Peyer's patch (tissue), 4 donors: ENCODE measurements around the gene ACAT2.

Experiments
- POLR2A ChIP-seq, 2 donors: fragments of 450-650 bp; IDR thresholded peaks; one replicate each; pipeline ENCODE4 v1.5.1; 2017; ENCODE audit warnings: antibody characterized with exemption in 2 of 2, mild to moderate bottlenecking in 2 of 2, moderate library complexity in 2 of 2
- TF ChIP-seq, protein P1 (sequence below), 6 experiments: fragments of 450-650 bp in 4 of 6; fragments of 200-600 bp in 2 of 6; sonication (generic) in 1 of 6; IDR thresholded peaks; one replicate each; pipeline ENCODE4 v1.5.1; 2017 to 2019; ENCODE audit warnings: antibody characterized with exemption in 6 of 6, mild to moderate bottlenecking in 3 of 6, moderate library complexity in 1 of 6

- TF ChIP-seq, protein P1, sequence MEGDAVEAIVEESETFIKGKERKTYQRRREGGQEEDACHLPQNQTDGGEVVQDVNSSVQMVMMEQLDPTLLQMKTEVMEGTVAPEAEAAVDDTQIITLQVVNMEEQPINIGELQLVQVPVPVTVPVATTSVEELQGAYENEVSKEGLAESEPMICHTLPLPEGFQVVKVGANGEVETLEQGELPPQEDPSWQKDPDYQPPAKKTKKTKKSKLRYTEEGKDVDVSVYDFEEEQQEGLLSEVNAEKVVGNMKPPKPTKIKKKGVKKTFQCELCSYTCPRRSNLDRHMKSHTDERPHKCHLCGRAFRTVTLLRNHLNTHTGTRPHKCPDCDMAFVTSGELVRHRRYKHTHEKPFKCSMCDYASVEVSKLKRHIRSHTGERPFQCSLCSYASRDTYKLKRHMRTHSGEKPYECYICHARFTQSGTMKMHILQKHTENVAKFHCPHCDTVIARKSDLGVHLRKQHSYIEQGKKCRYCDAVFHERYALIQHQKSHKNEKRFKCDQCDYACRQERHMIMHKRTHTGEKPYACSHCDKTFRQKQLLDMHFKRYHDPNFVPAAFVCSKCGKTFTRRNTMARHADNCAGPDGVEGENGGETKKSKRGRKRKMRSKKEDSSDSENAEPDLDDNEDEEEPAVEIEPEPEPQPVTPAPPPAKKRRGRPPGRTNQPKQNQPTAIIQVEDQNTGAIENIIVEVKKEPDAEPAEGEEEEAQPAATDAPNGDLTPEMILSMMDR (IDR thresholded peaks at IDR 0.05), result no peak
- no peak for TF ChIP-seq POLR2A (IDR thresholded peaks at IDR 0.05)
These were observed 43.2 kb upstream of the ACAT2 start for GRCh38 chr6:159718634-159719033.
